GM21526 (cell line): ENCODE data around the gene SLC25A11.

Experiments used
- ATAC-seq: cut with Tn5 transposase; IDR thresholded peaks from one replicate; pipeline ENCODE4 v1.9.1; 2021; ENCODE audit warnings: moderate library complexity; ENCODE audit not compliant: unreplicated experiment, low FRiP score

Gene SLC25A11

GRCh38 chr17:4939796-4940554 lies at the start of gene SLC25A11, which contains the start of gene RNF167:
Gene SLC25A11, minus strand, starts transcription at chr17:4940046. Its CDS starts 136 bp downstream, at chr17:4939910.
Gene RNF167, plus strand, starts transcription at chr17:4940268. Its CDS starts 642 bp downstream, at chr17:4940910.
- peak; percentile 59 for ATAC-seq

DNA sequence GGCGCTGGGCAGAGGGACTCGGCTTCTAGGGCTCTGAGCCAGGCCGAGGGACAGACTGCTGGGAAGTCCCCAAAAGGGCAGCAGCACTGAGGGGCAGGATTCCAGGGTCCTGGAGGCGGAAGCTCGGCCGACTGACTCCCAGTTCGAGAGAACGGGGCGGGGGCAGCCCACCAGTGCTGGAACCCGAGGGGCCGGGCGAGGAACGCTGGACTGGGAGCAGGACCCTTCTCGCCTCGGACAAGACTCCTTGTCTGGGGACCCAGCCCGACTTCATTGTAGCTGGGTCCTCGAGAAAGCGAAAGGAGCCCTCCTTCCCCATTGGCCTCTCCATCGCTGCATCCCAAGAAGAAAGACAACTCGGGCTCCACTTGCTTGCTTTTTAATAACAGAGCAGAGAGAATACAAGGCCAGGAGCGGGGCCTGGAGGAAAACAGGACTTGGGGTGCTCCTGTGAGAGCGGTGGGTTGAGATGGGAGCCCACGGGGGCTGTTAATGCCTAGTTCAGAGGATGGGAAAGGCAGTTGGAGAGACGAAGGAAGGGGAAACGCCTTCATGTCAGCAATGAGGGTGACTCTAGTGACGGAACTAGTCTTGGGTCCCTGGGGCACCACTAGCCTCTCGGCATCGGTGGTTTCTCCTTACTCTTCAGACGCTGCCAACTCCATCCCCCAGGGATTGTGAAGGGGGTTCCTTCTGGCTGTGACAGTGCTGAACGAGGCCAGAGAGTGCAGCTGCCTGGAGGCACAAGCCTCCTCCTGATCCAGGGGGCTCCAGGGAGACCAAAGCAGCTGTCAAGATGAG lies 48.1 kb upstream of the SLC25A11 start:
- ATAC-seq, result no peak

- peak; percentile 49 for ATAC-seq
These were observed 47.3 kb upstream of the SLC25A11 start, which contains the start of gene CAMTA2 for GRCh38 chr17:4986951-4987766. Gene CAMTA2, minus strand, starts transcription at chr17:4987675. Its CDS starts 1,453 bp downstream, at chr17:4986222.

DNA sequence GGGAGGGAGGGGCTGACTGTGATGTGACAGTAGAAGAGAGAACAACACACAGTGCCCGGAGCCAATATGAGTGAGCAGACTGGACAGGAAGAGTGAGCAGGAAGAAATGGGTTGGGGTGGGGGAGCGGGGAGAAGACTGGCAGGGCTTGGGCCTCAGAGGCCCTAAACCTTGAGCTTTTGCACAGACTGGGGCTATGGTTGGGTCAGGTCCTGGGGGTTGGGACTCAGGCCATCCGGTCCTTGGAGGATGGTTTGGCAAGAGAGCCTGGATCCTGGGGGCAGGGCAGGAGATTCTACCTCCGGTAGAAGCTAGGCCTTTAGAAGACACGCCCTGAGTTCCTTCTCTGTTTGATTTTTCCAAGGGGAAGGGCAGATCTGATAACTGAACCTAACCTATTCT lies 46.6 kb upstream of the SLC25A11 start:
- no peak for ATAC-seq

DNA sequence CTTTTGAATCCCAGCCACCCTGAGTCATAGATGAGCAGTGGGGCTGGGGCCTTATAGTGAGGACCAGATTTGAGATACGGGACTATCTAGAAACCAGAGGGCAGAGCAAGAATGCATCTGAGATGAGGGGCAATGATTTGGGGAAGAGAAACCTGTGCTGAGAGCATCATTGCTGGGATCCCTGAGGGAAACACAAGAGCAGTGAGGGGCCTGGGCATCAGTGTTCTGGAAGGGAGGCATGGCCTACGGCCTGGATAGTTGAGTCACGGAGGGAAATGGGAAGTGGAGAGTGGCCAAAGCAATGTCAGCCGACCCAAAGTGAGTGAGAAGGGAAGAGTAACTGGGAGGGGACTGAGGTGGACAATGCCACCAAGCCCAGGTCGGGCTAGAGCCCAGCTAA lies 42.5 kb upstream of the SLC25A11 start:
- no peak for ATAC-seq

DNA sequence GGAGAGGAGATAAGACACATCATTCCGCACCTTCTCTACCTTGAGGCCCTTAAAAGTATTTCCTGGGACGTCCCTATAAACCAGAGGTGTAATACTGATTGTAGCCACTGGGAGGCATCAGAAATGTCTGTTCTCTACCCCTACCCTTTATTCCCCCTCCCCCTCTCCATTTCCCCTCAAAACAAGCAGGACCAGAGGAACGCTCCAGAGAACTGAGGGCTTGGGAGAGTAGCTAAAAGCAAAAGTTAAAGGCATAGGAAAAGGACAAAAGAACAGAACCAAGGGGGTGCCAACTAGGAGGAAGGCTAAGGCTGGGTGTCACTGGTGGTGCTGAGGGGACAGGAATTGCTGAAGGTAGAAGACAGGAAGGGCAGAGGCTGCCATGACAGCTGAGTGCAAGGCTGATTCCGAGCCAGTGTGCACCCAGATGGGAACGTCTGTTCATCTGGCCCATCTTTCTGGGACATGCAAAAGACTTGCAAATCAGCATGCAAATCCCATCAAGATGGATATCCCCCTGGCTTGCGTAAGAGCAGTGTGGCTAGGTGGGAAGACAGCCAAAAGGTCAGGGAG lies 40.9 kb upstream of the SLC25A11 start:
- ATAC-seq, result no peak

DNA sequence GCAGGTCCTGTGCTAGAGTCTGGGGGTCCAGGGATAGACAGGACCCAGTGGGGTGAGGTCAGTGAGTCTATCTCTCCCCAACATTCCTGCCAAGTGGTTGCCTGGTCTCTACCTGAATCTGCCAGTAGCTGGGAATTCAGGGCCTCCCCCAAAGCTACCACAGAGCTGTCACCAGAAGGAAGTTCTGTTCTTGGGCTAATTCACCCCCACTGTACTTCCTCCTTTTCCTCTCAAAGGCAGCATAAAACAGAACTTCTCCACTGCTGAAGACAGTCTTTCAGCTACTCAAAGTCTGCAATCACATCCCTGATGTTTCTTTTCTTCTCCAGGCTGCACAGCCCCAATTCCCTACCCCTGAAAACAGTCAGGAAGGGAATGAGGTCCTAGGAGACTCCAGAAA lies 38.9 kb upstream of the SLC25A11 start:
- no peak for ATAC-seq

DNA sequence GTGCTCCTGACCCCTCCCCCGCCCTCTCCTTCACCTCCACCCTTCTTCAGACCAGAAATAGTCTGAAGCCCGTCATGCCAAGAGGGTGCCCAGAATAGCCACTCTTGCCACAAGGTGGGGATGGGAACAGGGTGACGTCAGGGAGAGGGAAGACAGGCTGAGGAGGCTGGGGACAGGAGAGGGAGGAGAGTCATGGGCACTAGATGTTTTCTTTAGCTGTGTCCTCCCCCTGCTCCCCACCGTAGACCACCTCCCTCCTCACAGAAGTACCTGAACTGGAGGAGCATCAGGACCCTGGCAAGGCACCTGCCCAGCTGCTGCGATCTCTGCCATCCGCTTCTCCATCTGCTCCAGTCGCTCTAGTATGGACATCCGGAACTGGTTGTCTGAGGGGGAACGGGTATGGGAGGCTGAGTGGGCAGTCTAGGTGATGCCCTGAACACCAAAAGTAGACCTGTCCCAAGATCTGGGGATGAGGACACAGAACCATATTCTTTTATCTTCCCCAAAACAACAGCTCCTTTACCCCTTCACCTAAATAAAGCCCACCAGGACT lies 34.3 kb upstream of the SLC25A11 start:
- ATAC-seq, result no peak

DNA sequence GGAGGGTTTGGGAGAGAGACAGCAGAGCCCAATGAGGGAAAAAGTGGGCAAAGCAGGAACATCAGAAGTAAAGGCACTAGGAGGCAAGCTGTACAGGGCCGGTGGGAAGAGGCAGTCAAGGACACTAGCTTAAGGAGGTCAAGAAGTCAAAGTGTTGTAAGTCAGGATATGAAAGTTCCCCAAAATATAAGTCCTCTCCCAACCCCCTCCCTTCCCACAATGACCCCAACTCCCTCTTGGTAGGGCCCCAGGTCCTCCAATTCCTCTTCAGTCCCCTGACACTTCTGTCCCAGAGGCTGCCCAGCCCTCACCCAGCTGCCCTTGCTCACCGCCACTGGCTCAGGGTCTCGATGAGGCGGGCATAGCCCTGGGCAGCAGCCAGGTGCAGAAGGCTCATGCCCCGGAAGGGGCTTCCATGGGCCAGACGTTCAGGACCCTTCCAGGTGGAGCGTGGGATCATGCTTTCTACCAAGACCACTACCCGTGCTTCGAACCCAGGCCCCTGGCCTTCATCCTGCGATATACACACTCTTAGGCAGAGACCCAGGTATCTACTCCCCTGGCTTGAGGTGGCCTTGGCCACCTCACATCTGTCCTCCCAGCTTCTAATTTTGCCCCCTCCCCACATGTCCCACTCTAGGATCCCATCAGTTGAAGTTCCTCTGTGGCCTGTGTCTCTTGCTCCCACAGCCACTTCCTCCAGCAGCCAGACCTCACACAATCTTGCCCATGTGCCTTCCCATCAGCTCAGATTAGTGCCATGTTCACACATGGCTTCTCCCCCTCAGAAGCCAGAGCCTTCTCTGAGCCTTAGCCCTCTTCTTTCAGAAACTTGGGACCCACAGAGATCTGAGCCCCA lies 33.6 kb upstream of the SLC25A11 start:
- ATAC-seq, result no peak

DNA sequence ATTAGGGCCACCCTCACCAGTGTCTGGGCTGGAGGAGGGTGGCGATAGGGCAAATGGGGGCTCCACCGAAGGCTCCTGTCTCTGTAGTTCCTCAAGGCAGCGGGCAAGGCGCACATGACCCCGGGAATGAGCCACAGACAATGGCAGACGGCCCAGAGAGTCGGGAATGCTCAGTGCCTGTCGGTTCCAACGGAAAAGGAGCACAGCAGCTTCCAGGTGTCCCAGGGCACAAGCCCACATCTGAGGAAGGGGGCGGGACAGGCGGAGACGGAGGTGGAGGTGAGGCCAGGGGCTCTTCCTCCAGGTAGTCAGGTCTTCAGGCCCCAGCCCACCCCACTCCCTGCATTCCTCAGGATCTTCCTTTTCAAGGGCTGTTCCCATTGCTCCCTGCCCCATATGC lies 32.9 kb upstream of the SLC25A11 start:
- no peak for ATAC-seq

GRCh38 chr17:4972322-4972721 lies 32.5 kb upstream of the SLC25A11 start:
- ATAC-seq, result no peak

DNA sequence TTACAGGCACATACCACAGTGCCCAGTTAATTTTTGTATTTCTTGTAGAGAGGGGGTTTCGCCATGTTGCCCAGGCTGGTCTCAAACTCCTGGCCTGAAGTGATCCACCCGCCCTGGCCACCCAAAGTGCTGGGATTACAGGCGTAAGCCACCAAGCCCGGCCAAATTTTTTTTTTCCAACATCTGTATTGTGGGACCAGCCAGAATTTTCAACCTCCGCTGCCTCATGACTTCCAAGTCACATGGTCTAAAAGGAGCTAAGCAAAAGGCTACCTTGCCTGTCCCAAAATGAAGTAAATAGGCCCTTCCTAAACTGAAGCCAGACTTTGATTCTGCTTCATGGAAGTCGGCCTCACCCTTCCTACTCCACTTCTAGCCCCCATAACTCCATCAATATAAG lies 32.0 kb upstream of the SLC25A11 start:
- no peak for ATAC-seq

- ATAC-seq, result no peak
These were observed 30.4 kb upstream of the SLC25A11 start for GRCh38 chr17:4970273-4970672.

DNA sequence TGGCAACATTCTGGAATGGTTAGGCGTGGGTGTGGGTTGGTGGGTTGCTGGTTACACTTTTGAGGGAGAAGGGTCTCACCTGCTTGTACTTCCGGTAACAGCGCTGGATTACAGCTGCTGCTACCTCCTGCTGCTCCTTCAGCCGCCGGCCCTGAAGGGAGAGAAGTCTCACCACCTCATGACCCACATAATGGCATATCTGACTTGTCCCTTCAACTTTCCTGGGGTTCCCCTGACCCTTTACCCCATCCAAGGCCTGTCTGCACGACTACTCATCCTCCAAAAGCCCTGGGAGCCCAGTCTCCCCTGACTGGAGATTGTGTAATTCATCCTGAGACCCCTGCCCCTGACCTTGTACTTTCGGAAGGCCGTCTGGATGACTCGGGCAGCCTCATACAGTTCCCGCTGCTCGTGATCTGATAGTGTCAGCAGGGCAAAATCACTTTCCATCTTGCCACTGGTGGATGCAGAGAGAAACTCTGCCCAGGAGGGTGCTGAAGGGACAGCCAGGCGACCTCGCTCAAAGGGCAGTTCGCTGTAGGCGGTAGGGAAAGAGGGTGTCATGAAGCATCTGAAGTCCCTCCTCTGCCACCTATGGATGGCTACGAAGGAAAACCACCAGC lies 29.8 kb upstream of the SLC25A11 start:
- ATAC-seq, result no peak

DNA sequence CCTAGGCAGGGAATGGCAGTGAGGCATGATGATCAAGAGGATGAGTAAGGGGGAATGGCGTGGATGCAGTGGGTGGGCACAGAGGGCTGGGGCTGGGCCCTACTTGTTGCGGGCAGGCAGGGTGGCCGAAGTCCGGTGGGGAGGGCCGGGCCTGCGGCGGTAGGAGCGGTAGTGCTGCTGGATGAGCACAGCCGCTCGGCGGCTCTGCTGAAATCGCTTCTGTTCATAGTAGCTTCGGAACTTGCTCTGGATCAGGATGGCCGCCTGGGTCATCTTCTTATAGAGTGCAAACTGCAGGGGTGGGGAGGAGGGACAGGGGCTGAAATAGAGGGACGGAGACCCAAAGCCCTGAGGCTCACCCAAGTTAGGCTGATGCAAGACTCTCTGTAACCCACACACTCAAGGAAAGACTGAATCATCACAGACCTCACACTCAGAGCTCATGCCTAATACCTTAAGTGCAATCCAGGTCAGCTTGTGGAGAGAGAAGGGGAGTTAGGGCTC lies 29.3 kb upstream of the SLC25A11 start:
- ATAC-seq, result no peak

DNA sequence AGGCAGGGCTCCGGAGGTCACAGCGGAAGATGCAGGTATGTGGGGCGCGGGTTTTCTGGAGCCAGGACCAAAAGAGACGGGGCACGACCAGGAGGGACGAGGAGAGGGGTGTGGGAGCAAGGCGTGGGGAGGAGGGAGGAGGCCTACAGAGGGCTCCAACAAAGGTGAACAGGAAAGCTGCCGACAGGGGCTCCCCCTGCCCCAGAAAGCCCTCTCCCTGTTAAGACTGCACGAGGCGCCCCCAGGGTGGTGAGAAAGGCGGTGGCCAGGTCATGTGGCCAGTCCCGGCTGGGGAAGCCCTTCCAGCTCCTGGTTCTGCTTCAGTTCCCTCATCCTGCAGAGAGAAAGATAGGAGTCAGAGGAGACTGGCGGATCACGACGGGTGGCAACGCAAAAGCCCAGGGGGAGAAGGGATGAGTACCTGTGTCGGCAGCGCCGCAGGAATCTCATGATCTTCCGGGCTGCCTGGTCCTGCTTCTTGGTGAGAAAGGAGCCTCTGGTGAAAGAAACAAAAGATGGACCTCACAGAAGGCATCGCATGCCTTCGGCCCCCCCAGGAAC lies 28.7 kb upstream of the SLC25A11 start:
- no peak for ATAC-seq

DNA sequence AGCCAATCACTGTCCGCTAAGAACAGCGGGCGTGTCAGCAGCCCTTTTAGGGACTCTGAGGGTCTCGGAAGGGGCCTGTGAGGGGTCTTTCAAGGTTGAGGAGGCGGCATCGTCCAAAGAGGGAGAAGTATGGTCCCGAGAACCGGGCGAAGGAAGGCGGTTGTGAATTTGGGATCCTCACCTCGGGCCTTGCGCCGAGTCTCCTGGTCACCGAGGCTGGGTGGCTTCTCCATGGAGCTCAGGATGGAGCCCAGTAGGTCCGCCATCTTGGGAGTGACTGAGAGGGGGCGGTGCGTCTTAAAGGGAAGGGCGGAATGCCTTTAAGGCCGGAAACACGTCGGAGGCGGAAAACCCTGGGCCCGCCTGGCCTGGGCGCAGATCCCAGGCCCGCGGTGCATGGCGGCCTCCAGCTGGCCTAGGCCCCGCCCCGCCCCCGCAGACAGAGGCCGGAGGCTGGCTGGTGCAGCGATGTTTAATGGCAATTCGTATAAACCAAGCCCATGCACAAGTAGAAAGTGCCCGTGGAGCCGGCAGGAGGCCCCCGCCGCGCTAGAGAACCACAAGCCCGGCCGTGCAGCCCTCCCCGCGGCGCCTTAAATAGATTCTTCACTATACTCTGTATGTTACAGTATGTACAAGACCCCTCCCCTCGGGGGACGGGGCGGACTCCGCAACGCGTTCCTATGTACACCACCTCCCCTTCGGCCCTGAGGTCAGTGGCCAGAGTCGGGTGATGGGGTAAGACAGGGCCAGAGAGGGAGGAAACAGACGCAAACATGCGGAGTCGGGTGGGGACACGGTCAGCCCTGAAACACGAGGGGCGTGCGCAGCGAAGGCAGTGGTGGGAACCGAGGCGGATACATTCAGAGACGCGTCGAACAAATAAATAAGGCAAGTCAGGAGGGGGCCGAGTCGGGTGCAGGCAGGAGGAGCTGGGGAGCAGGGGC lies 28.0 kb upstream of the SLC25A11 start, which contains the start of gene SPAG7:
TSS of gene SPAG7 (minus strand) at position 279 of the 947 bp plus-strand sequence. CDS start at position 266, 13 bp downstream.
- ATAC-seq, result peak; percentile 56
